HUES6 (cell line): Measurements from ENCODE around the gene INAVA.

Experiments used
- H3K27ac ChIP-seq: 2 replicates; pipeline ENCODE4 v1.7.0; 2013; ENCODE audit warnings: low read depth, mild to moderate bottlenecking, low read length, inconsistent platforms
- H3K27me3 ChIP-seq: 2 replicates; pipeline ENCODE4 v1.6.1; 2013; ENCODE audit warnings: low read length; ENCODE audit not compliant: control insufficient read depth, insufficient read depth
- H3K36me3 ChIP-seq: 2 replicates; pipeline ENCODE4 v1.6.1; 2013; ENCODE audit warnings: low read length; ENCODE audit not compliant: control insufficient read depth, insufficient read depth
- H3K4me1 ChIP-seq: 2 replicates; pipeline ENCODE4 v1.6.1; 2013; ENCODE audit warnings: low read length; ENCODE audit not compliant: control insufficient read depth, insufficient read depth
- H3K4me3 ChIP-seq: 2 replicates; pipeline ENCODE4 v1.5.1; 2013; ENCODE audit warnings: low read depth, low read length
- H3K9ac ChIP-seq: one replicate; pipeline ENCODE4 v1.6.1; 2013; ENCODE audit warnings: mild to moderate bottlenecking, low read length
- H3K9me3 ChIP-seq: 2 replicates; pipeline ENCODE4 v1.6.1; 2013; ENCODE audit warnings: low read depth, low read length; ENCODE audit not compliant: control insufficient read depth, insufficient read depth

The INAVA gene

DNA sequence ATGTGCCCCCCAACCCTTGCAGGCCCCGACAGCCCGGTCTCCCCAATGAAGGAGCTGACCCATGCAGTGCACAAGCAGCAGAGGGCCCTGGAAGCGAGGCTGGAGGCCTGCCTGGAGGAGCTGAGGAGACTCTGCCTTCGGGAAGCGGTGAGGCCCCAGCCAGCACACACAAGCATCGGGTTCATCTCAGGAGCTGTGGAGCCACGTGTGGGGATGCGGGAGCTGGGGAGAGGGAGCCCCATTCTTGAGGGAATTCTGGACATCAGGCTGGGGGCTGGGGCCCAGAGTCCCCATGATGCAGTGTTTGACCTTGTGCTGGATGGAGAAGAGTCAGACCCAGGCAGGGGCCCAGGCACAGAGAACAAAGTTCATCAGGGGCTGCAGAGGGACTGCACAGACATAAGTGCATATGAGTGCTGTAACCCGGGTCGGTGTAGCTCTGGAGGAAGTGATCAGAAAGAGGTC is 4.8 kb downstream of the INAVA start:
- no peak overlapping the region for H3K27ac ChIP-seq

GRCh38 chr1:200899954-200900867 is 5.5 kb downstream of the INAVA start:
- no peaks in the 10 kb centered on the region for H3K9me3 ChIP-seq
- H3K27ac ChIP-seq: no peak overlapping the region
- no peak overlapping the region for H3K4me3 ChIP-seq
- peaks cover 27% of the 10 kb centered on the region for H3K4me1 ChIP-seq
- H3K36me3 ChIP-seq: peaks cover 62% of the 10 kb centered on the region
- no peak overlapping the region for H3K9ac ChIP-seq
- H3K27me3 ChIP-seq: no peaks in the 10 kb centered on the region

More for the DNA sequence above, 4.8 kb downstream of the INAVA start:
- peaks cover 35% of the 10 kb centered on the region for H3K4me1 ChIP-seq
- H3K9ac ChIP-seq: no peak overlapping the region
- peaks cover 59% of the 10 kb centered on the region for H3K36me3 ChIP-seq
- no peaks in the 10 kb centered on the region for H3K27me3 ChIP-seq
- H3K4me3 ChIP-seq: no peak overlapping the region
- no peaks in the 10 kb centered on the region for H3K9me3 ChIP-seq

- Histone ChIP-seq H3K36me3 (peaks cover 63% of the 10 kb centered on the region), H3K27me3 (no peaks in the 10 kb centered on the region), H3K9ac (no peak overlapping the region)
Observed at GRCh38 chr1:200900877-200901276, 6.2 kb downstream of the INAVA start.

DNA sequence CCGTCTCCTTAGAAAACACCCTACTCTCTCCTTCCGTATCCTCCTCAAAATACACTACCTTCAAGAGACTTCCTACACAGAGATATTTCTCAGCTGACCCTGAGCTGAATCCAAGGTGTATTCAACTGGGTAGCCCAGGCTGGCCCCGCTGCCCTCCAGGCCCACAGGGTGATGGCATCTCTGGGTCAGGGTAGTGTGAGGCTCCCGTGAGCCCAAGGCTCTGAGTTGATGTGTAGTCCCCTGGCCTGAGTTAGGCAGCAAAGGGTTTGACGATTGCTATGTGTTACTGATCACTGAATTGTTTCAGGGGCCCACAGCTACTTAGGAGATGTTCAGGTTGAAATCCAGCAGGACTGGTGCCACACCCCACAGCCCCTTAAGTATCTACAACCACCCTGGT is 6.7 kb downstream of the INAVA start:
- Histone ChIP-seq H3K4me1 (peaks cover 17% of the 10 kb centered on the region), H3K9ac (no peak overlapping the region), H3K36me3 (peaks cover 63% of the 10 kb centered on the region), H3K27ac (no peak overlapping the region), H3K9me3 (no peaks in the 10 kb centered on the region), H3K27me3 (no peaks in the 10 kb centered on the region), H3K4me3 (no peak overlapping the region)

More at GRCh38 chr1:200900877-200901276, 6.2 kb downstream of the INAVA start:
- Histone ChIP-seq H3K4me1 (peaks cover 21% of the 10 kb centered on the region), H3K9me3 (no peaks in the 10 kb centered on the region), H3K4me3 (no peak overlapping the region), H3K27ac (no peak overlapping the region)

GRCh38 chr1:200901796-200902444 is 7.2 kb downstream of the INAVA start:
- no peaks in the 10 kb centered on the region for H3K27me3 ChIP-seq
- peaks cover 63% of the 10 kb centered on the region for H3K36me3 ChIP-seq

DNA sequence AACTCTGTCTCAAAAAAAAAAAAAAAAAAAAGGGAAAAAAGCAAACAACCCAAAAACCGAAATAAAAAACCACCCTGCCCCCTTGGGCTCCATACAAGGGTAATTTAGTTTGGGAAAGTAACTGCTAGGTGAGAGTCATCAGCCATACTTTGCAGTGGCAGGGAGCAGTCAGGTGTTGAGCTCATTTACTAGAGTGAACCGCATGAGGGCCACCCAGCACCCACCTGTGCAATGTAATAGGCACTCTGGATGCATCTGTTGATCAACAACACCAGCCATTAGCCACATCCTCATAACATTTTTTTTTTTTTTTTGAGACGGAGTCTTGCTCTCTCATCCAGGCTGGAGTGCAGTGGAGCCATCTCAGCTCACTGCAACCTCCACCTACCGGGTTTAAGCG is 9.1 kb downstream of the INAVA start:
- Histone ChIP-seq H3K27ac (no peak overlapping the region), H3K9ac (no peak overlapping the region), H3K36me3 (peaks cover 65% of the 10 kb centered on the region), H3K27me3 (no peaks in the 10 kb centered on the region), H3K4me1 (no peaks in the 10 kb centered on the region), H3K9me3 (no peaks in the 10 kb centered on the region), H3K4me3 (no peak overlapping the region)

More at GRCh38 chr1:200901796-200902444, 7.2 kb downstream of the INAVA start:
- no peak overlapping the region for H3K9ac ChIP-seq
- peaks cover 13% of the 10 kb centered on the region; the same call in 1 of the 2 replicates for H3K4me1 ChIP-seq
- no peak overlapping the region for H3K27ac ChIP-seq
- no peak overlapping the region for H3K4me3 ChIP-seq
- no peaks in the 10 kb centered on the region for H3K9me3 ChIP-seq

GRCh38 chr1:200904772-200905171 is 10.1 kb downstream of the INAVA start:
- H3K27me3 ChIP-seq: no peaks in the 10 kb centered on the region
- H3K27ac ChIP-seq: no peak overlapping the region
- H3K4me3 ChIP-seq: no peak overlapping the region
- no peaks in the 10 kb centered on the region for H3K9me3 ChIP-seq
- no peaks in the 10 kb centered on the region for H3K4me1 ChIP-seq
- no peak overlapping the region for H3K9ac ChIP-seq
- H3K36me3 ChIP-seq: peaks cover 65% of the 10 kb centered on the region

DNA sequence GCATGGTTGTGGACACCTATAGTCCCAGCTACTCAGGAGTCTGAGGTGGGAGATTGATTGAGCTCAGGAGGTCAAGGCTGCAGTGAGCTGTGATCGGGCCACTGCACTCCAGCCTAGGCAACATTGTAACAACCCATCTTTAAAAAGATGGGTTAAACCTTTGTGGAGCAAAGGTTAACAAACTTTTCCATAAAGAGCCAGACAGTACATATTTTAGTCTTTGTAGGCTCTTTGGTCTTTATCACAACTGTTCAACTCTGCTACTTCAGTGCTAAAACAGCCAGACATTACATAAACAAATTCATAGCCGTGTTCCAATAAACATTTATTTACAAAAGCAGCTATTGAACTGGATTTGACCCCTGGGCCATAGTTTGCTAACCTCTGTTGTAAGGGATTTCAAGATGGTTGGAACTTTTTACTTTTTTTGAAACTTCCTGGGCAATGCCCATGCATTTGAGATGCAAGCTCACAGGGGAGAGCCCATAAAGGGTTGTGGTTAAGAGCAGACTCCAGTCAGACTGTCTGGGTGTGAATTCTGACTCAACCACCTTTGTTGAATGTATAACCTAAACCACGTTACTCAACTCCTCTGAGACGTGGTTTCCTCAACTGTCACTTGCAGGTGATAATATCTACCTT is 10.8 kb downstream of the INAVA start:
- Histone ChIP-seq H3K36me3 (peaks cover 65% of the 10 kb centered on the region), H3K27me3 (no peaks in the 10 kb centered on the region), H3K27ac (no peak overlapping the region), H3K4me3 (no peak overlapping the region), H3K9ac (no peak overlapping the region), H3K9me3 (no peaks in the 10 kb centered on the region), H3K4me1 (no peaks in the 10 kb centered on the region)

GRCh38 chr1:200906491-200906890 is 11.8 kb downstream of the INAVA start:
- no peak overlapping the region for H3K27ac ChIP-seq
- no peaks in the 10 kb centered on the region for H3K27me3 ChIP-seq
- H3K36me3 ChIP-seq: peaks cover 65% of the 10 kb centered on the region
- H3K4me3 ChIP-seq: no peak overlapping the region
- no peaks in the 10 kb centered on the region for H3K4me1 ChIP-seq
- H3K9ac ChIP-seq: no peak overlapping the region
- no peaks in the 10 kb centered on the region for H3K9me3 ChIP-seq

- Histone ChIP-seq H3K9me3 (no peaks in the 10 kb centered on the region), H3K27me3 (no peaks in the 10 kb centered on the region), H3K4me3 (no peak overlapping the region), H3K36me3 (peaks cover 60% of the 10 kb centered on the region), H3K4me1 (no peaks in the 10 kb centered on the region), H3K27ac (no peak overlapping the region), H3K9ac (no peak overlapping the region)
Observed at GRCh38 chr1:200907611-200908097, 13.0 kb downstream of the INAVA start.
